BE2C (cell line): ENCODE measurements around the gene EIF3F.

Experiments used
- DNase-seq: peaks from one replicate; pipeline ENCODE4 v3.0.0-alpha.2; 2020
- H3K27me3 ChIP-seq: fragments of 250-450 bp; sonication (Bioruptor Pico); 2 replicates; pipeline ENCODE4 v1.5.1; 2020; ENCODE audit warnings: mild to moderate bottlenecking
- H3K36me3 ChIP-seq: fragments of 250-450 bp; sonication (Bioruptor Pico); 2 replicates; pipeline ENCODE4 v1.5.1; 2020; ENCODE audit warnings: mild to moderate bottlenecking
- H3K4me1 ChIP-seq: fragments of 250-450 bp; sonication (Bioruptor Pico); 2 replicates; pipeline ENCODE4 v1.5.1; 2020
- H3K4me3 ChIP-seq: 2 replicates; pipeline ENCODE4 v1.5.1; 2011; ENCODE audit warnings: low read depth, low read length
- H3K9me3 ChIP-seq: fragments of 250-450 bp; sonication (Bioruptor Pico); 2 replicates; pipeline ENCODE4 v1.5.1; 2020
- TF ChIP-seq, protein P1 (sequence below): IDR thresholded peaks from 2 replicates; pipeline ENCODE4 v1.5.1; 2012; ENCODE audit warnings: mild to moderate bottlenecking, low read depth, low read length

EIF3F gene

DNA sequence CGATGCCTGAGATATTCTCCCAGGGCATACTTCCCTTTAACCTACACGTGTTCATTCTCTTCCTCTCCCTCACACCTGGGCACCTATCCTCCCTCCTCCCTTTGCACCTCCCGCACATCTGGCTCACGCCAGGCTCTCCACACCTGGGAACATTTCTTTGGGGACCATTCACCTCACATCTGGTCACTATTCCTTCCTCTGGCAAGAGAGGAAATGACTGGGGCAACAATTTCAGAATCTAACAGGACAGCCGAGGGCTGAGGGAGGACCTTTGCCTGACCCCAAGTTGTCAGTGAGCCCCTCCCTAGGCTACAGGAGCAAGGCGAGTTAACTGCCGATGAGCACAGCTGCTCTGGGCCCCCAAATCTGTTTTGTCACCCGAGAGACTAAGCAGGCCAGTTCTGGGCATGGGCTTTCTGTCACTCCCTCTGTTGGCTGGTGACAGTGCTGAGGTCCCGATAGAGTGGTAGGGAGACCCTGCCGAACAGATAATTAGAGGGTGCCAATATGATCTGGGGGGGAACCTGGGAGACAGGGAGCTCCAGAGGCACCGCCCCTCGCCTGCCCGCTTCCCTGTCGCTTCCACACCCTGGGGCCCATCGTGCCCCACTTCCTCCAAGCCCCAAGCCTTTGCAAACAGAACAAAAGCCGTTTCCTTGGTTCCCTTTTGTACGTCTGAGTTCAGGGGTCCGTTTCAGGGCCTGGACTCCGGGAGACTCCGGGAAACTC, 45.6 kb downstream of the EIF3F start:
- peaks cover 31% of the 10 kb centered on the region for H3K4me1 ChIP-seq
- TF ChIP-seq, protein P1, sequence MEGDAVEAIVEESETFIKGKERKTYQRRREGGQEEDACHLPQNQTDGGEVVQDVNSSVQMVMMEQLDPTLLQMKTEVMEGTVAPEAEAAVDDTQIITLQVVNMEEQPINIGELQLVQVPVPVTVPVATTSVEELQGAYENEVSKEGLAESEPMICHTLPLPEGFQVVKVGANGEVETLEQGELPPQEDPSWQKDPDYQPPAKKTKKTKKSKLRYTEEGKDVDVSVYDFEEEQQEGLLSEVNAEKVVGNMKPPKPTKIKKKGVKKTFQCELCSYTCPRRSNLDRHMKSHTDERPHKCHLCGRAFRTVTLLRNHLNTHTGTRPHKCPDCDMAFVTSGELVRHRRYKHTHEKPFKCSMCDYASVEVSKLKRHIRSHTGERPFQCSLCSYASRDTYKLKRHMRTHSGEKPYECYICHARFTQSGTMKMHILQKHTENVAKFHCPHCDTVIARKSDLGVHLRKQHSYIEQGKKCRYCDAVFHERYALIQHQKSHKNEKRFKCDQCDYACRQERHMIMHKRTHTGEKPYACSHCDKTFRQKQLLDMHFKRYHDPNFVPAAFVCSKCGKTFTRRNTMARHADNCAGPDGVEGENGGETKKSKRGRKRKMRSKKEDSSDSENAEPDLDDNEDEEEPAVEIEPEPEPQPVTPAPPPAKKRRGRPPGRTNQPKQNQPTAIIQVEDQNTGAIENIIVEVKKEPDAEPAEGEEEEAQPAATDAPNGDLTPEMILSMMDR, result no peak
- no peak overlapping the region for H3K4me3 ChIP-seq
- H3K9me3 ChIP-seq, result no peaks in the 10 kb centered on the region
- no peak for DNase-seq
- no peaks in the 10 kb centered on the region for H3K36me3 ChIP-seq
- no peaks in the 10 kb centered on the region for H3K27me3 ChIP-seq

DNA sequence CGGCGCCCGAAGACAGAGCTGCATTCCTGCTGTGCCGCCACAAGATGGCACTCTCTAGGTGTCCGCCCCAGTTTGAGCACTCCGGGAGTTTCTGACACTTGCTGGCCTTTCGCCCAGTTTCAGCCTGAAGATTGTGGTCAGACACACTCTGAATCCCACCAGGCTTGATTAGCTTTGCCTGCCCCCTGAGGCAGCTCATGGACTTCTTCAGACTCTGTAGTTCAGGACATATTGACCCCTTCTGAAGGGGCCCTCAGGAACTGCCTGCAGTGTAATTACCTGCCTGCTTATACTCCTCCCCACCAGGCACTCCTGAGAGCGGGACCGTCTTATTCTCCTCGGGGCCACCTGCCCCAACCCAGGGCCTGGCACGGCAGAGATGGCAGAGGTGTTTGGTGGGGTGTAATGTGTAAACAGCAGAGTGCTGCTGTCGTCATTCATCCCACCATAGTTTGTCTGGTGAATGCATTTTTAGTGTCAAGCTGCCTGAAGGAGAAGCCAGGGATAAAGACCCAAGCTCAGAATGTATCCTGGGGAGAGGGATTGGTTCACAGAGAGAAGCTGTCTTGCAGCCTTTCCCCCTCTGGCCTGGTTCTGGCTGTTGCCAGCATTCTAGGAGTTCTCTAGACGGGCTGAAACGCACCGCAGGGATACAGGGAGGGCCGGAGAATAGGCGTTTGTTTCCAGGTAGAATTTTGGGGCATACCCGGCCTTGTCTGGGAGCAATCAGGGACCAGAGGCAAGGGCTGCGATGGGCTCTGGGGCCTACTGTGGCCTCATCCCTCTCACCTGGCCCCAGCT, 46.4 kb downstream of the EIF3F start:
- H3K9me3 ChIP-seq, result no peaks in the 10 kb centered on the region
- no peak overlapping the region for H3K4me3 ChIP-seq
- DNase-seq, result peak; percentile 82
- H3K4me1 ChIP-seq, result peaks cover 31% of the 10 kb centered on the region
- H3K36me3 ChIP-seq, result no peaks in the 10 kb centered on the region
- TF ChIP-seq, protein P1, result peak; percentile 75
- H3K27me3 ChIP-seq, result no peaks in the 10 kb centered on the region

DNA sequence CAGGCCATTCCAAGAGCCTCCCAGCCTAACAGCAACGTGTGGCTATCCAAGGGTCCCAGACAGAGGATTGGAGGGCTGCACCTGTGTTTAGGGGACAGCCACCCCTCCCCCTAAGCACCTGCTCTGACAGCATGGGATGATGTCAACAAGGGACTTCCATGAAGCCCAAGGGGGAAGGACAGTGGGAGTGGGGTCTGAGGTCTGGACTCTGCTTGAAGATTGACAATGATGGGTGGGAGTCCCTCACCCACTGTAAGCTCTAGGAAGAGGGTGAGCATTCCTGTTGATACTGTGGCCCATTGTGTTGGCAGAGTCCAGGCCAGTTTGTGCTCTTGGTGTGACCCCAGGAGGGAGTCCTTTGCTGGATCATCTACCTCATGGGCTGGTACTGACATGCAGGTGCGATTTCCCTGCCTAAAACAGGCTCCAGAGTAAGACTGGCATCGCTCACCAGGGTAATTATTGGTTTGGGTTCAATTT, 47.0 kb downstream of the EIF3F start:
- H3K27me3 ChIP-seq, result no peaks in the 10 kb centered on the region
- no peak overlapping the region for H3K4me3 ChIP-seq
- TF ChIP-seq, protein P1, result no peak
- H3K36me3 ChIP-seq, result no peaks in the 10 kb centered on the region
- no peak for DNase-seq
- no peaks in the 10 kb centered on the region for H3K9me3 ChIP-seq
- peaks cover 31% of the 10 kb centered on the region for H3K4me1 ChIP-seq

DNA sequence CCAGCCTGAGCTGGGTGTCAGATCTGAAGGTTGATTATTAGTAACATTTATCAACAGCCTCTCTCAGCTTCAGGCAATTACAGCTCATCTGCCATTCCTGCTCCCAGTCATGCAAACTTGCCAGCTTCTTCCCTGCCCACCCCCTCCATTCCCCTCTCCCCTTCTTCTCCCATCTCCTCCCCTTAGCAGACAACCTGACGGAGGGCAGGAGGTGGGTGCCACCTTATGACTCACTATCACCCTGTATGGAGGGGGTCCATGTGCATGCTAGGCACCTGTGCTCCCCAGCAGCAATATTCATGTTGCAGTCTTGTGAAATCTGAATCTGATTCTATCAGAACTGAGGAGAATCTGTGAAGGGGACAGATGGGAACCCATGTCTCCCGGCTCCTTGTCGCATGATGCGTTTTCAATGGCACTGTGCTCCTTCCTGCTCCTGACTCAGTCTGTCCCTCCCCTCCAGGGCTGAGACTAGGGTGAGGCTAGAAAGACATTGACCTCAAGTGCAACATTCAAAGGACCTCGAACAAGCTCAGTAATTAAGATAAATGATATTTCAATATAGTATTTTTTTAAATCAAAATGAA, 47.6 kb downstream of the EIF3F start:
- H3K4me1 ChIP-seq, result peaks cover 31% of the 10 kb centered on the region
- no peaks in the 10 kb centered on the region for H3K9me3 ChIP-seq
- TF ChIP-seq, protein P1, result no peak
- H3K27me3 ChIP-seq, result no peaks in the 10 kb centered on the region
- no peak overlapping the region for H3K4me3 ChIP-seq
- no peaks in the 10 kb centered on the region for H3K36me3 ChIP-seq
- no peak for DNase-seq

DNA sequence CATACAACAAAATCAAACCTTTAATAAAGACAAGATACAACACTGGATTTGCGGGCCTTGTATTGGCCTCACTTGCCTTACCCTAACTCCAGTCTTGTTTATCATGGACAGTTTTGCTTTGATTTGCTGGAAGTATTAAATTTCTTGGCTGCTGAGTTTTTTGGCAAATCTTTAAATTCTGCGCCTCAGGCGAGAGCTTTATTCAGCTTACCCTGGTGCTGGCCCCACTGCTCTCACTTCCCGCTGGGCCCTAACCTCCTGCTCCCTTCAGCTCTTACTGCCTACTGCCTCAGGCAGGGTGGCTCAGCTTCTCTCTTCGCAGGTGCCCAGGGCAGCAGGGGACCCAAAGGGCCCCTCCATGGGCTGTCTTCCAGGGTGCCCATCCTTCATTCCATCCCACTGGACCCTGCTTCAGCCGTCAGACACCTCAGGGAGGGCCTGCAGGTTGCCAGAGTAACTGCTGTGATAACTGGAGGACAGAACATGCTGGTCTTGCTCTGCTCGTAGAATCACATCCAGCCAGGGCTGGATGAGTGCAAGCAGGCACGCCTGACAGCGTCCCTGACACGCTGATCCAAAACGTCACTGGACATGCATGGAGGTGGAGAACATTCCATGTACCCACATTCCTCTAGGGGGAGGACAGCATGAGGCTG, 48.2 kb downstream of the EIF3F start:
- Histone ChIP-seq H3K4me1 (peaks cover 31% of the 10 kb centered on the region), H3K9me3 (no peaks in the 10 kb centered on the region), H3K36me3 (no peaks in the 10 kb centered on the region), H3K4me3 (no peak overlapping the region), H3K27me3 (no peaks in the 10 kb centered on the region)
- DNase-seq, result no peak
- TF ChIP-seq, protein P1, result no peak
